SK-N-SH treated with all-trans-retinoic acid at 6 μM for 48 hours (cell line): ENCODE data around the gene LPAR3.

Experiments used
- ATAC-seq: fragments of 200-7000 bp; cut with Tn5 transposase; 3 replicates; pipeline ENCODE4 v1.9.1; 2020; ENCODE audit warnings: mild to moderate bottlenecking, moderate library complexity
- ARNTL ChIP-seq: fragments of 450-650 bp; formaldehyde crosslinking; IDR thresholded peaks from 2 replicates; pipeline ENCODE4 v1.5.0; 2020; ENCODE audit warnings: low read depth, mild to moderate bottlenecking, moderate library complexity, borderline replicate concordance
- BACH2 ChIP-seq: fragments of 250-450 bp; sonication (Bioruptor Pico); IDR thresholded peaks from 2 replicates; pipeline ENCODE4 v1.9.0; 2021; ENCODE audit warnings: mild to moderate bottlenecking, borderline replicate concordance
- ESRRG ChIP-seq: fragments of 250-450 bp; sonication (Bioruptor Pico); IDR thresholded peaks from 2 replicates; pipeline ENCODE4 v1.6.1; 2021; ENCODE audit warnings: mild to moderate bottlenecking
- GLIS3 ChIP-seq: fragments of 250-450 bp; sonication (Bioruptor Pico); IDR thresholded peaks from 2 replicates; pipeline ENCODE4 v1.5.0; 2020; ENCODE audit warnings: mild to moderate bottlenecking, moderate library complexity
- ISL1 ChIP-seq: fragments of 250-450 bp; sonication (Bioruptor Pico); IDR thresholded peaks from 2 replicates; pipeline ENCODE4 v2.1.2; 2022; ENCODE audit warnings: mild to moderate bottlenecking, moderate library complexity
- OSR1 ChIP-seq: fragments of 250-450 bp; sonication (Bioruptor Pico); IDR thresholded peaks from 2 replicates; pipeline ENCODE4 v1.8.0; 2022; ENCODE audit warnings: moderate library complexity, mild to moderate bottlenecking, inconsistent platforms
- PPARA ChIP-seq: fragments of 250-450 bp; sonication (Bioruptor Pico); IDR thresholded peaks from 2 replicates; pipeline ENCODE4 v1.5.0; 2020; ENCODE audit warnings: mild to moderate bottlenecking, borderline replicate concordance
- RARB ChIP-seq: fragments of 250-450 bp; sonication (Bioruptor Pico); IDR thresholded peaks from 2 replicates; pipeline ENCODE4 v1.8.0; 2021; ENCODE audit warnings: mild to moderate bottlenecking, moderate library complexity
- SNAI2 ChIP-seq: fragments of 250-450 bp; sonication (Bioruptor Pico); IDR thresholded peaks from 2 replicates; pipeline ENCODE4 v1.5.0; 2020; ENCODE audit warnings: mild to moderate bottlenecking, moderate library complexity
- TCF4 ChIP-seq: fragments of 250-450 bp; sonication (Bioruptor Pico); IDR thresholded peaks from 2 replicates; pipeline ENCODE4 v1.8.0; 2021; ENCODE audit warnings: mild to moderate bottlenecking, moderate library complexity, borderline replicate concordance
- TOX ChIP-seq: fragments of 250-450 bp; sonication (Bioruptor Pico); IDR thresholded peaks from 2 replicates; pipeline ENCODE4 v1.8.0; 2021; ENCODE audit warnings: mild to moderate bottlenecking, moderate library complexity, borderline replicate concordance
- ZFP30 ChIP-seq: fragments of 450-650 bp; formaldehyde crosslinking; IDR thresholded peaks from 2 replicates; pipeline ENCODE4 v1.5.0; 2022; ENCODE audit warnings: mild to moderate bottlenecking, moderate library complexity
- ZNF565 ChIP-seq: fragments of 450-650 bp; formaldehyde crosslinking; conservative IDR thresholded peaks from 2 replicates; pipeline ENCODE4 v1.5.0; 2020; ENCODE audit warnings: low read depth, mild to moderate bottlenecking, moderate library complexity
- ZNF8 ChIP-seq: fragments of 450-650 bp; formaldehyde crosslinking; IDR thresholded peaks from 2 replicates; pipeline ENCODE4 v1.5.0; 2020; ENCODE audit warnings: mild to moderate bottlenecking, moderate library complexity
- TF ChIP-seq, protein P1 (sequence below): fragments of 250-450 bp; sonication (Bioruptor Pico); IDR thresholded peaks from 2 replicates; pipeline ENCODE4 v1.5.0; 2020; ENCODE audit warnings: mild to moderate bottlenecking, moderate library complexity
- TF ChIP-seq, protein P2 (sequence below): fragments of 250-450 bp; sonication (Bioruptor Pico); IDR thresholded peaks from 2 replicates; pipeline ENCODE4 v1.8.0; 2021; ENCODE audit warnings: low read depth, mild to moderate bottlenecking, moderate library complexity, borderline replicate concordance
- TF ChIP-seq, protein P3 (sequence below): fragments of 250-450 bp; sonication (Bioruptor Pico); IDR thresholded peaks from 2 replicates; pipeline ENCODE4 v1.5.1; 2021; ENCODE audit warnings: mild to moderate bottlenecking, moderate library complexity

Gene LPAR3

DNA sequence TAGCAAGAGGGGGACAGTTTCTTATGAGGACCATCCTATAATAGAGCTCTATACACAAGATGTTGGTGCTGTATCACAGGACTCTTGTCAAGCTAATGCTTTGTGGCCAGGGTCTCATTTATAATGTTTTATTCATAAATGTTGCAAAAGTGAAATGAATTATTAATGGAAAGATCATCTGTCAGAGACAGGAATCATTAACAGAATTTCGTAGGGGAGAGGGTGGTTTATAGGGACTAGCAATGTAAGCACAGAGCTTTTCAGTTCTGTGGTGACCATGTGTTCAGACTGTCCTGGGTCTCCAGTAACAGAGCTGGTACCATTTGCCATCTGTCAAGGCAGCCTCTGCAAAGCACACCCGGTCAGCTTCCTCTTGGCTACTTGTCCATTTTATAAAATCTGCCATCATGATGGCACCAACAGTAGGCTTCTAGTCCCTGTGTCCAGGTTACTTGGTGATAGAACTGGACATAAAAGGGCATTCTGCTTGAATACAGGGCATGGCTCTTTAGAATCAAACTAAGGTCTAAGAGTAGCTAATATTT is 36.2 kb downstream of the LPAR3 start (continued):
- TF ChIP-seq, protein P1, sequence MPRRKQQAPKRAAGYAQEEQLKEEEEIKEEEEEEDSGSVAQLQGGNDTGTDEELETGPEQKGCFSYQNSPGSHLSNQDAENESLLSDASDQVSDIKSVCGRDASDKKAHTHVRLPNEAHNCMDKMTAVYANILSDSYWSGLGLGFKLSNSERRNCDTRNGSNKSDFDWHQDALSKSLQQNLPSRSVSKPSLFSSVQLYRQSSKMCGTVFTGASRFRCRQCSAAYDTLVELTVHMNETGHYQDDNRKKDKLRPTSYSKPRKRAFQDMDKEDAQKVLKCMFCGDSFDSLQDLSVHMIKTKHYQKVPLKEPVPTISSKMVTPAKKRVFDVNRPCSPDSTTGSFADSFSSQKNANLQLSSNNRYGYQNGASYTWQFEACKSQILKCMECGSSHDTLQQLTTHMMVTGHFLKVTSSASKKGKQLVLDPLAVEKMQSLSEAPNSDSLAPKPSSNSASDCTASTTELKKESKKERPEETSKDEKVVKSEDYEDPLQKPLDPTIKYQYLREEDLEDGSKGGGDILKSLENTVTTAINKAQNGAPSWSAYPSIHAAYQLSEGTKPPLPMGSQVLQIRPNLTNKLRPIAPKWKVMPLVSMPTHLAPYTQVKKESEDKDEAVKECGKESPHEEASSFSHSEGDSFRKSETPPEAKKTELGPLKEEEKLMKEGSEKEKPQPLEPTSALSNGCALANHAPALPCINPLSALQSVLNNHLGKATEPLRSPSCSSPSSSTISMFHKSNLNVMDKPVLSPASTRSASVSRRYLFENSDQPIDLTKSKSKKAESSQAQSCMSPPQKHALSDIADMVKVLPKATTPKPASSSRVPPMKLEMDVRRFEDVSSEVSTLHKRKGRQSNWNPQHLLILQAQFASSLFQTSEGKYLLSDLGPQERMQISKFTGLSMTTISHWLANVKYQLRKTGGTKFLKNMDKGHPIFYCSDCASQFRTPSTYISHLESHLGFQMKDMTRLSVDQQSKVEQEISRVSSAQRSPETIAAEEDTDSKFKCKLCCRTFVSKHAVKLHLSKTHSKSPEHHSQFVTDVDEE: no peak
- TF ChIP-seq RARB (CRISPR knock-in tag): no peak
- no peak for TF ChIP-seq TOX (CRISPR knock-in tag)
- TF ChIP-seq BACH2 (CRISPR knock-in tag): no peak
- no peak for TF ChIP-seq ESRRG
- TF ChIP-seq, all 23 proteins: peak for 0

DNA sequence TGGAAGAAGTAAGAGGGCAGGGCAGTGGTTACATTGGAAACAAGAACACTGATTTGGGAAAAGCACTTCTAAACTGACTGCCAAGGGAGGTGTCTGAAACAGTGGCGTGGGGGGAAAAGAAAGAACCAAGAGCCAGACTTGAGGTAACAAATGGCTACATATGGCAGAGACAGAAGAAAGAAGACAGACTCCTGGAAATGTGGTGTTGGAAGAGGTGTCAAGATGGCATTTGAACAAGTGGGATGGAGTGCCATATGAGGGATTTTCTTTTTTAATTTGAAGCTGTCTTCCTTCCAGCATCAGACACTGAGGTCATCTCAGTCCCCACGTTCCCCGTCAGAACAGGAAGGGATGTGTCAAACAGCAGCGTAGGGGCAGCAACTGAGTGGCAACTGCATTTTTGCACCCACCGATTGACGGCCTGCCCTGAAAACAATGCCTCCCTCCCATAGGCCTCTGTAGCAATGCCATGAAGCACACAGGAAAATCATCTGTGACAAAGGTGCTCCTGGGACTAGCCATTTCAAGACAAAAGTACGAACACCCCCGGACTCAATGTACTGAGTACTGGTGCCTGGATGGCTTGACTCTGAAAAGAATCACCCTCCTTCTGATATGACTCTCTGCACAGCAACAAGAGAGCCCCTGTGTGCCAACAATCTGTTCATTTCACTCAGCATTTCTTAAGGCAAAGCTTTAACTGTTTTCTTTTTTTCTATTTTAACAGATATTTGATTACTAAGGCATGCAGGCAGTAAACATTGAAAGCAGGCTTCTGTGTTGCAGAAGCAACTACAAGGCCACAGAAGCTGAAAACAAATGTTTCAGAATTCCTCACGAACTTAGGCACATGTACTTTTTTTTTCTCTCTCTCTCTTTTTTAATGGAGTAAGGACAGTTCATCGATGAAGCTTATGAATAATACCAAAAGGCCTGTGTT is 37.0 kb downstream of the LPAR3 start:
- ATAC-seq: no peak
- no peak for TF ChIP-seq BACH2 (CRISPR knock-in tag)
- TF ChIP-seq ZNF565: no peak
- TF ChIP-seq, protein P2, sequence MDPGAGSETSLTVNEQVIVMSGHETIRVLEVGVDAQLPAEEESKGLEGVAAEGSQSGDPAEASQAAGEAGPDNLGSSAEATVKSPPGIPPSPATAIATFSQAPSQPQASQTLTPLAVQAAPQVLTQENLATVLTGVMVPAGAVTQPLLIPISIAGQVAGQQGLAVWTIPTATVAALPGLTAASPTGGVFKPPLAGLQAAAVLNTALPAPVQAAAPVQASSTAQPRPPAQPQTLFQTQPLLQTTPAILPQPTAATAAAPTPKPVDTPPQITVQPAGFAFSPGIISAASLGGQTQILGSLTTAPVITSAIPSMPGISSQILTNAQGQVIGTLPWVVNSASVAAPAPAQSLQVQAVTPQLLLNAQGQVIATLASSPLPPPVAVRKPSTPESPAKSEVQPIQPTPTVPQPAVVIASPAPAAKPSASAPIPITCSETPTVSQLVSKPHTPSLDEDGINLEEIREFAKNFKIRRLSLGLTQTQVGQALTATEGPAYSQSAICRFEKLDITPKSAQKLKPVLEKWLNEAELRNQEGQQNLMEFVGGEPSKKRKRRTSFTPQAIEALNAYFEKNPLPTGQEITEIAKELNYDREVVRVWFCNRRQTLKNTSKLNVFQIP (CRISPR knock-in tag): no peak
- TF ChIP-seq ESRRG: no peak
- TF ChIP-seq PPARA (CRISPR knock-in tag): no peak
- no peak for TF ChIP-seq GLIS3 (CRISPR knock-in tag)
- no peak for TF ChIP-seq ZFP30 (CRISPR knock-in tag)
- no peak for TF ChIP-seq SNAI2

DNA sequence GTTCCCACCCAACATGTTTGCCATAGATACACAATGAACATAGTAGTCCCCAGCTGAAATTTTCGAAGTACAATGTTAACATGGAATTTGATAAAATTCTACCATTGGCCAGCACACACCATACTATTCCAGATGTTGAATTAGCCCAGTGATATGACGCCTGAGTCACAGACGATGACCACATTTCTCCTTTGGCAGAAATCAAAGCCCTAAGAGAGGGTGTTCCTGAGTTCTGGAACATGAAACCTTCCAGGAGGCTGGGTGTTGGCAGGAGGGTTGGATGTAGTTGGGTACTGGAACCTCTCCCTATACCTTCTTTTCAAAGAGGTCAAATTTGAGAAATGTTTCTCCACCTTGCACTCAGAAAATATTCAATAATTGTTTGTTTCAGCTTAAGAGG is 37.8 kb downstream of the LPAR3 start:
- no peak for TF ChIP-seq ISL1 (CRISPR knock-in tag)
- TF ChIP-seq, protein P3, sequence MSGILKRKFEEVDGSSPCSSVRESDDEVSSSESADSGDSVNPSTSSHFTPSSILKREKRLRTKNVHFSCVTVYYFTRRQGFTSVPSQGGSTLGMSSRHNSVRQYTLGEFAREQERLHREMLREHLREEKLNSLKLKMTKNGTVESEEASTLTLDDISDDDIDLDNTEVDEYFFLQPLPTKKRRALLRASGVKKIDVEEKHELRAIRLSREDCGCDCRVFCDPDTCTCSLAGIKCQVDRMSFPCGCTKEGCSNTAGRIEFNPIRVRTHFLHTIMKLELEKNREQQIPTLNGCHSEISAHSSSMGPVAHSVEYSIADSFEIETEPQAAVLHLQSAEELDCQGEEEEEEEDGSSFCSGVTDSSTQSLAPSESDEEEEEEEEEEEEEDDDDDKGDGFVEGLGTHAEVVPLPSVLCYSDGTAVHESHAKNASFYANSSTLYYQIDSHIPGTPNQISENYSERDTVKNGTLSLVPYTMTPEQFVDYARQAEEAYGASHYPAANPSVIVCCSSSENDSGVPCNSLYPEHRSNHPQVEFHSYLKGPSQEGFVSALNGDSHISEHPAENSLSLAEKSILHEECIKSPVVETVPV: no peak
- no peak for TF ChIP-seq ESRRG
- no peak for TF ChIP-seq RARB (CRISPR knock-in tag)
- TF ChIP-seq TCF4: no peak
- TF ChIP-seq, protein P1: no peak
- no peak for TF ChIP-seq ARNTL (CRISPR knock-in tag)
- no peak for ATAC-seq

DNA sequence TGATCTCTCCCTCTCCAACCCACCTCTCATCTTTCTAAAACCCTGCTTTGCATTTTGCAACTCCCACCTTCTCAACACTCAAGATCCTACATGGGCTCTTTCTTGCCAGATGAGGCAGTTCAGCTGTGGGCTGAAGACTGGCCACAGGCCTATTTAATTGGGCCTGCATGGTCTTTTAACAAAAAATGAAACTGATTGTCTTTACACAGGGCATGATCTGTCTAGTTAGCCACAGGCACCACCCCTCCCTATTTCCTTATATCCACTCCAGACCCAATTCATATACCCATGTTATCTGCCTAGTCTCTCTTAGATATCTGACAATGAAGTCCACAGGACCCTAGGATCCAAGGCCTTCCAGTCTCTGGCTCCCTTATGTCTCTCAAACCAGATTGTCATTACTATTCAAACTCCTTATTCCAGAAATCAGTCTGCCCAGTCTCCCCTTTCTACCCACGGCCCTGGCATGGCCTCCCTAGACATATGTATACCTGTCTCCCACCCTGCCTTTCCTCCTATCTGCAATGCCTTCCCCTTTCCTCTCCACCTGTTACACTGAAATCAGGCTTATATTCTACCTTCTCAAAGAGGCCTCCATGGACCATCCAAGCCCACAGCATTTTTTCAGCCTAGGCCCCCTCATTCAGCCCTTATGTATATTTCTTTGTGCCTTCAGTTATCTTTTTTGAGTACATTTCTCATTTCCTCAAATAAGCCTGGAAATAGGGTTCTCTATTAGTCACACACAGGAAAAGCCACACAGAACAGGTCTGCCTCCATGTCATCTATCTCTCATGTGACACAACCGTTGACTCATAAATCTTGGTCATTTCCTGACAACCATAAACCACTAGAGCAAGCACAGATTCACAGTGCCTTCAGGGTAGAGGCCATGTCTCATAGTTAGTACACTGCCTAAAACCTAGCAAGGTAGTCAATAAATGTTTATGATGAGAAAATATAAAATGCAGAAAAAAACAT is 39.0 kb downstream of the LPAR3 start:
- peak; percentile 57 for ATAC-seq
- TF ChIP-seq ZNF8 (CRISPR knock-in tag) (no peak), OSR1 (CRISPR knock-in tag) (no peak), BACH2 (CRISPR knock-in tag) (no peak), ZFP30 (CRISPR knock-in tag) (no peak)
